DOHH2 (cell line): ENCODE data around the gene SP1.

Experiments used
- EZH2phosphoT487 ChIP-seq: fragments of 200-600 bp; sonication (generic); IDR thresholded peaks from 2 replicates; pipeline ENCODE4 v1.6.1; 2017; ENCODE audit warnings: borderline replicate concordance, mild to moderate bottlenecking, antibody characterized with exemption, low read length, moderate library complexity, mixed read lengths
- TF ChIP-seq, protein P1 (sequence below): fragments of 200-600 bp; sonication (generic); IDR thresholded peaks from one replicate; pipeline ENCODE4 v1.5.1; 2014; ENCODE audit warnings: antibody characterized with exemption, mild to moderate bottlenecking, low read depth, low read length; ENCODE audit not compliant: poor library complexity, severe bottlenecking

DNA sequence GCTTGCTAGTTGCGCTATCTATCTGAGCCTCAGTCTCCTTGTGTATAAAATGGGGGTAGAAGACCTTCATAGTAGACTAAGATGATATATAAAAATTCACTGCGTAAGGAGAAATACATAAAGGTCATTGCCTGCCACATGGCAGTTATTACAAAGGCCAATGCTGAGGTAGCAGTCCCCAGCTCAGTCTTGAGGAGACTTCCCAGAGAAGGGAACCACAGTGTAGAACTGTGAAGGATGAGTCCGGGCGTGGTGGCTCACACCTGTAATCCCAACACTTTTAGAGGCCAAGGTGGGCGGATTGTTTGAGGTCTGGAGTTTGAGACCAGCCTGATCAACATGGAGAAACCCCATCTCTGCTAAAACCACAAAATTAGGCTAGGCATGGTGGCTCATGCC is 26.7 kb upstream of the SP1 start:
- TF ChIP-seq, protein P1, sequence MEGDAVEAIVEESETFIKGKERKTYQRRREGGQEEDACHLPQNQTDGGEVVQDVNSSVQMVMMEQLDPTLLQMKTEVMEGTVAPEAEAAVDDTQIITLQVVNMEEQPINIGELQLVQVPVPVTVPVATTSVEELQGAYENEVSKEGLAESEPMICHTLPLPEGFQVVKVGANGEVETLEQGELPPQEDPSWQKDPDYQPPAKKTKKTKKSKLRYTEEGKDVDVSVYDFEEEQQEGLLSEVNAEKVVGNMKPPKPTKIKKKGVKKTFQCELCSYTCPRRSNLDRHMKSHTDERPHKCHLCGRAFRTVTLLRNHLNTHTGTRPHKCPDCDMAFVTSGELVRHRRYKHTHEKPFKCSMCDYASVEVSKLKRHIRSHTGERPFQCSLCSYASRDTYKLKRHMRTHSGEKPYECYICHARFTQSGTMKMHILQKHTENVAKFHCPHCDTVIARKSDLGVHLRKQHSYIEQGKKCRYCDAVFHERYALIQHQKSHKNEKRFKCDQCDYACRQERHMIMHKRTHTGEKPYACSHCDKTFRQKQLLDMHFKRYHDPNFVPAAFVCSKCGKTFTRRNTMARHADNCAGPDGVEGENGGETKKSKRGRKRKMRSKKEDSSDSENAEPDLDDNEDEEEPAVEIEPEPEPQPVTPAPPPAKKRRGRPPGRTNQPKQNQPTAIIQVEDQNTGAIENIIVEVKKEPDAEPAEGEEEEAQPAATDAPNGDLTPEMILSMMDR, result no peak
- TF ChIP-seq EZH2phosphoT487, result no peak
